ENCODE measurements around the gene TOMM22.

The TOMM22 gene

GRCh38 chr22:38715852-38716251 lies 34.1 kb downstream of the TOMM22 start:
- FAIRE-seq = no peak

GRCh38 chr22:38716271-38716670 lies 34.5 kb downstream of the TOMM22 start:
- no peak for FAIRE-seq

GRCh38 chr22:38716826-38717225 lies 35.1 kb downstream of the TOMM22 start:
- no peak for FAIRE-seq

- no peak for FAIRE-seq
Measured at GRCh38 chr22:38717244-38717643, 35.5 kb downstream of the TOMM22 start.

GRCh38 chr22:38718414-38718813 lies 36.7 kb downstream of the TOMM22 start:
- FAIRE-seq = peak; percentile 99

- no peak for FAIRE-seq
Measured at GRCh38 chr22:38719196-38719595, 37.4 kb downstream of the TOMM22 start.

GRCh38 chr22:38720350-38720749 lies 38.6 kb downstream of the TOMM22 start:
- no peak for FAIRE-seq

GRCh38 chr22:38721551-38721950 lies 39.8 kb downstream of the TOMM22 start:
- no peak for FAIRE-seq

GRCh38 chr22:38724176-38724575 lies 42.4 kb downstream of the TOMM22 start:
- no peak for FAIRE-seq

GRCh38 chr22:38724926-38725571 lies 43.3 kb downstream of the TOMM22 start:
- FAIRE-seq = no peak

- FAIRE-seq = no peak
Measured at GRCh38 chr22:38725900-38726655, 44.3 kb downstream of the TOMM22 start.

GRCh38 chr22:38727123-38727522 lies 45.4 kb downstream of the TOMM22 start:
- FAIRE-seq = no peak

- FAIRE-seq = no peak
Measured at GRCh38 chr22:38727530-38728451, 46.0 kb downstream of the TOMM22 start.

GRCh38 chr22:38728871-38729796 lies 47.4 kb downstream of the TOMM22 start:
- no peak for FAIRE-seq

GRCh38 chr22:38729946-38730345 lies 48.2 kb downstream of the TOMM22 start:
- no peak for FAIRE-seq

- FAIRE-seq = no peak
Measured at GRCh38 chr22:38730411-38730871, 48.7 kb downstream of the TOMM22 start.

GRCh38 chr22:38731703-38732161 lies 50.0 kb downstream of the TOMM22 start:
- no peak for FAIRE-seq

- no peak for FAIRE-seq
Measured at GRCh38 chr22:38732251-38732815, 50.6 kb downstream of the TOMM22 start.

GRCh38 chr22:38733329-38733723 lies 51.6 kb downstream of the TOMM22 start:
- no peak for FAIRE-seq

- no peak for FAIRE-seq
Measured at GRCh38 chr22:38733724-38734381, 52.1 kb downstream of the TOMM22 start.

Measured in islet of Langerhans (tissue), 1 donor.